OCI-LY3 (cell line): ENCODE measurements around the gene IPPK.

ENCODE experiments used
- CTCF ChIP-seq: fragments of 200-600, 300-600 bp; sonication (generic); IDR thresholded peaks from 2 replicates; pipeline ENCODE4 v1.5.1; 2014; ENCODE audit warnings: antibody characterized with exemption, low read length, low read depth
- EZH2phosphoT487 ChIP-seq: fragments of 200-600 bp; shearing (Covaris generic); IDR thresholded peaks from 2 replicates; pipeline ENCODE4 v1.6.1; 2018; ENCODE audit warnings: antibody characterized with exemption, mixed run types, low read depth

GRCh38 chr9:92663951-92664350 lies 6.0 kb downstream of the IPPK start:
- TF ChIP-seq CTCF (no peak), EZH2phosphoT487 (no peak)
